GM12891 (cell line): ENCODE results near the gene LAMP5.

Experiments used
- POLR2A ChIP-seq: IDR thresholded peaks from 2 replicates; pipeline ENCODE4 v1.6.1; 2011; ENCODE audit warnings: low read depth, low read length, control low read depth
- POLR2AphosphoS5 ChIP-seq: IDR thresholded peaks from 2 replicates; pipeline ENCODE4 v1.6.1; 2011; ENCODE audit warnings: low read depth, low read length, control low read depth
- POU2F2 ChIP-seq: IDR thresholded peaks from 2 replicates; pipeline ENCODE4 v1.6.1; 2011; ENCODE audit warnings: low read depth, mild to moderate bottlenecking, control low read depth, low read length, moderate library complexity
- SPI1 ChIP-seq: IDR thresholded peaks from 2 replicates; pipeline ENCODE4 v1.6.1; 2011; ENCODE audit warnings: low read depth, low read length, control low read depth
- TAF1 ChIP-seq: IDR thresholded peaks from 2 replicates; pipeline ENCODE4 v1.6.1; 2011; ENCODE audit warnings: low read depth, low read length, control low read depth

DNA sequence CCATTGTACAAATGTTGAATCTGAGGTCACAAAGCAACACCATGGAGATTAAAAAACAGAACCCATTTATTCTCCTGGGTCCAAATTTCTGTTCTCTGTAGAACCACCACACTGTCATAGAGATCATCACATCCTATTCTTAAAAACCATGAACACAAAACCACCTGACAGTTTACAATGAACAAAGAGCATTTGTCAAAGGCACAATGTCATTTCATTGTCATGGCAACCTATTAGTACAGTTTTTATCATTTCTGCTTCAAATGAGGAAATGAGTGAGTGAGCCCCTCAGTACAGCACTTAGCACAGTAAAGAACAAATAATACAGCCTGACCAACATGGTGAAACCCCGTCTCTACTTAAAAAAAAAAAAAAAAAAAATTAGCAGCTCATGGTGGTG is 23.1 kb upstream of the LAMP5 start:
- TF ChIP-seq POLR2A (no peak), POLR2AphosphoS5 (no peak), TAF1 (no peak), POU2F2 (no peak), SPI1 (no peak)
